DMS79 (cell line): ENCODE data around the gene PEX12.
"Not testable (repeated sequence)": the region's sequence is repeated elsewhere in the genome, so short reads cannot be mapped to it uniquely, and the experiment has no call there.

ENCODE experiments used
- DNase-seq: peaks from one replicate; lab custom pipeline; 2025; lab: John Stamatoyannopoulos, UW

PEX12 gene

DNA sequence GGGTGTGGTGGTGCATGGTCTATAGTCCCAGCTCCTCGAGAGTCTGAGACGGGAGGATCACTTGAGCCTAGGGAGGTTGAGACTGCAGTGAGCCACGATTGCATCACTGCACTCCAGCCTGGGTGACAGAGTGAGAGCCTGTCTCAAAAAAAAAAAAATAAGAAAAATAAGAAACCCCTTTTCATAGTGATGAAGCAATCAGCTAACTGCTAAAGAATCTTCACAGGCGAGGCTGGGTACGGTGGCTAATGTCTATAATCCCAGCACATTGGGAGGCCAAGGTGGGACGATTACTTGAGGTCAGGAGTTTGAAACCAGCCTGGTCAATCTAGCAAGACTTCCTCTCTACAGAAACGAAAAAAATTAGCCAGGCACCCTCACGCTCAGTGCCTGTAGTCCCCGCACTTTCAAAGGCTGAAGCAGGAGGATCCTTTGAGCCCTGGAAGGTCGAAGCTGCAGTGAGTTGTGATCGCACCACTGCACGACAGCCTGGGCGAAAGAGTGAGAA is 41.7 kb downstream of the PEX12 start:
- DNase-seq, result no peak

DNA sequence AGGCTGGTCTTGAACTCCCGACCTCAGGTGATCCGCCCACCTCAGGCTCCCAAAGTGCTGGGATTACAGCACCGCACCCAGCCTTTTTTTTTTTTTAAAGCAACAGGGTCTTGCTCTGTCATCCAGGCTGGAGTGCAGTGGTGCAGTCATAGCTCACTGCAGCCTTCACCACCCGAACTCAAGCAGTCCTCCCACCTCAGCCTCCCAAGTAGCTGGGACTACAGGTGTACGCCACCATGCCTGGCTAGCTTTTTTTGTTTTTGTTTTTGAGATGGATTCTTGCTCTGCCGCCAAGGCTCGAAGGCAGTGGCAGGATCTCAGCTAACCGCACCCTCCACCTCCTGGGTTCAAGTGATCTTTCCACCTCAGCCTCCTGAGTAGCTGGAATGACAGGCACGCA is 43.0 kb downstream of the PEX12 start:
- not testable (repeated sequence) for DNase-seq

DNA sequence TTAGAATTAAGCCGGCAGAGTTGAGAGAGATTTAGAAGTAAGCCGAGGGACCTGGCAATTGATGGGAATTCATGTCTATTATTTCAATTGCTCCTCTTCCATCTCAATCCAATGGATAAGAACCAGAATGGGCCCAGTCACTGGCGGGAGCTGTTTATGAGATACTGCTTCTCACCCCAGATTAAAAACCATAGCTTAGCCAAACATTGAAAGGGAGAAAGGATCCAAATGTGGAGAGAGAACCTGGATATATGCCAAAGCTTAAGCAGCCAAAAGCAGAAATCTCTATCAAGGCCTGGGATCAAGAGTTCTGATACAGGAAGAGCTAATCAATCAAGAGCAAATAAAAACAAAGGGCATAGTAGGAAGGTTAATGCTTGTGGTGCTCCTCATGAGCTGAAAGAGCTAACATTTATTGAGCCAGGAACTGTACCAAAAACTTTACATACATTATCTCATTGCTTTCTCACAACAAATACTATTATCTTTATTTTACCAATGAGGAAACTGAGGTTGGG is 43.7 kb downstream of the PEX12 start:
- DNase-seq, result no peak

DNA sequence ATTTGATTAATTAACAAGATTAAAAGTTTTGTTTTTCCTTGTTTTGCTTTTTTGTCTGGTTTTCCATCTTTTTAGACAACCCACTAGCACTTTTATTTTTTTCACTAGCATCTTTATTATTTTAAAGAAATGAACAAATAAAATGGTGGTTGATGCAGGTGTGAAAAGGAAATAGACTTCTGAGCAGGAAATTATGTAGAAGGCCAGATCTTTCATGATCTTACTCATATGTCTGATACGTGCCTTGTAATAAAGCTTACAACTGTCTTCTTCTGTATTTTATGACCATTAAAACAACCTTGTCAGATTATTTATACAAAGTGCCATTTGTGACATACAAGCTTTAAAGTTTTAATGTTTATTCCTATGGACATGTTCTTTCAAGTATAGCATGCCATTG is 47.2 kb downstream of the PEX12 start:
- no peak for DNase-seq

DNA sequence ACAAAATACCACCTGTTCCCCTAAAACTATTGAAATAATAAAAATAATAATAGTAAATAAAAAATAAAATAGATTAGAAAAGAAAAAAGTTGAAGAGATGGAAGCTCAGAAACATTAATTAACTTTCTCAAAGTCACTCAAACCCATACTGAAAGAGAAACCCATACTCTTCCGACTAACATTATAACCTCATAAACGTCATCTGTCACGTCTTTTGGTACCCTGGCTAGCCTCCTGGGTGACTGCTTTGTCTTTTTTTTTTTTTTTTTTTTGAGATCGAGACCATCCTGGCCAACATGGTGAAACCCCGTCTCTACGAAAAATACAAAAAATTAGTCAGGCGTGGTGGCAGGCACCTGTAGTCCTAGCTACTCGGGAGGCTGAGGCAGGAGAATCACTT is 48.5 kb downstream of the PEX12 start:
- DNase-seq, result no peak

DNA sequence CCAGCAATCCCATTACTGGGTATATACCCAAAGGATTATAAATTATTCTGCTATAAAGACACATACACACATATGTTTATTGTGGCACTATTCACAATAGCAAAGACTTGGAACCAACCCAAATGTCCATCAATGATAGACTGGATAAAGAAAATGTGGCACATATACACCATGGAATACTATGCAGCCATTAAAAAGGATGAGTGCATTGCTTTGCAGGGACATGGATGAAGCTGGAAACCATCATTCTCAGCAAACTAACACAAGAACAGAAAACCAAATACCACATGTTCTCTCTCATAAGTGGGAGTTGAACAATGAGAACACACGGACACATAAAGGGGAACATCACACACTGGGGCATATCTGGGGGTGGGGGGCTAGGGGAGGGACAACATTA is 49.0 kb downstream of the PEX12 start:
- not testable (repeated sequence) for DNase-seq
